Erythroblast (primary cell): ENCODE data around the gene PLD5.

Experiments used
- GATA1 ChIP-seq: IDR thresholded peaks from 2 replicates; pipeline ENCODE4 v1.6.1; 2011; ENCODE audit warnings: low read depth, mild to moderate bottlenecking, control low read depth, low read length, moderate library complexity
- POLR2A ChIP-seq: IDR thresholded peaks from 2 replicates; pipeline ENCODE4 v1.6.1; 2011; ENCODE audit warnings: mild to moderate bottlenecking, low read length

- no peak for TF ChIP-seq POLR2A
- TF ChIP-seq GATA1 = no peak
Measured at GRCh38 chr1:242542271-242542670, 17.8 kb upstream of the PLD5 start.
